T-cell (primary cell): ENCODE measurements around the gene NEIL3. TPM values are rescaled to one million over a fixed set of nuclear protein-coding genes. Genes with fewer than 3 reads are reported as not detected.

Experiments
- ATAC-seq, 4 experiments: fragments of 200-7000 bp in 3 of 4; fragments of 150-1000 bp in 1 of 4; cut with Tn5 transposase; replicated peaks in 1 of 4; 1 replicate in 3 of 4; 2 replicates in 1 of 4; pipeline ENCODE4 v1.10.0; 2021; ENCODE audit warnings: moderate library complexity in 3 of 4, mild to moderate bottlenecking in 2 of 4, moderate number of reproducible peaks in 1 of 4
- CTCF ChIA-PET, 2 donors: fragments of 300-600 bp; sonication (Branson Sonifier 250); formaldehyde crosslinking; loops; one replicate each; lab custom pipeline; 2022; ENCODE audit warnings: antibody characterized with exemption in 2 of 2; lab: Charles Lee
- POLR2A ChIA-PET, 2 donors: fragments of 300-600 bp; sonication (Branson Sonifier 250); formaldehyde crosslinking; loops; one replicate each; lab custom pipeline; 2022; ENCODE audit warnings: antibody characterized with exemption in 2 of 2; lab: Charles Lee
- DNase-seq, 35 experiments: peaks; one replicate each; pipeline versions ENCODE4 v3.0.0 to v3.0.0-alpha.2; 2013 to 2023
- H3K27ac ChIP-seq: one replicate; pipeline ENCODE4 v1.5.1; 2013; ENCODE audit warnings: low read length
- H3K27me3 ChIP-seq, 2 experiments: replicated peaks in 1 of 2; 1 replicate in 1 of 2; 2 replicates in 1 of 2; pipeline versions ENCODE4 v1.6.1 to v1.7.0; 2013; ENCODE audit warnings: low read length in 1 of 2, mixed read lengths in 1 of 2; ENCODE audit not compliant: control insufficient read depth in 2 of 2, insufficient read depth in 2 of 2; ENCODE audit errors: extremely low read depth in 1 of 2
- H3K36me3 ChIP-seq, 2 donors: 1 replicate in 1 of 2; 2 replicates in 1 of 2; pipeline versions ENCODE4 v1.6.1 to v1.7.0; 2013; ENCODE audit warnings: low read length in 1 of 2; ENCODE audit not compliant: control insufficient read depth in 2 of 2, insufficient read depth in 1 of 2; ENCODE audit errors: extremely low read depth in 1 of 2
- H3K4me1 ChIP-seq, 2 experiments: 1 replicate in 1 of 2; 2 replicates in 1 of 2; pipeline versions ENCODE4 v1.6.1 to v1.7.0; 2013; ENCODE audit warnings: low read length in 2 of 2, mixed read lengths in 1 of 2; ENCODE audit not compliant: insufficient read depth in 2 of 2, control insufficient read depth in 1 of 2; ENCODE audit errors: extremely low read depth in 1 of 2
- H3K4me3 ChIP-seq, 2 donors: 1 replicate in 1 of 2; 2 replicates in 1 of 2; pipeline versions ENCODE4 v1.5.1 to v1.7.0; 2013; ENCODE audit warnings: mild to moderate bottlenecking in 2 of 2, low read length in 1 of 2, moderate library complexity in 1 of 2; ENCODE audit not compliant: control insufficient read depth in 1 of 2; ENCODE audit errors: extremely low read depth in 1 of 2
- H3K9me3 ChIP-seq: 2 replicates; pipeline ENCODE4 v1.7.0; 2013
- H3K27ac Mint-ChIP-seq, 2 donors: one replicate each; pipeline ENCODE4 v1.8.0; 2020 to 2021; ENCODE audit warnings: mild to moderate bottlenecking in 2 of 2, mixed read lengths in 2 of 2
- H3K27me3 Mint-ChIP-seq, 2 donors: one replicate each; pipeline ENCODE4 v1.8.0; 2021 to 2022; ENCODE audit warnings: mixed read lengths in 2 of 2
- H3K36me3 Mint-ChIP-seq: one replicate; pipeline ENCODE4 v1.8.0; 2021; ENCODE audit warnings: mixed read lengths
- H3K4me1 Mint-ChIP-seq, 3 donors: one replicate each; pipeline ENCODE4 v1.8.0; 2020 to 2022; ENCODE audit warnings: mixed read lengths in 3 of 3, mild to moderate bottlenecking in 1 of 3
- H3K4me3 Mint-ChIP-seq, 3 donors: one replicate each; pipeline ENCODE4 v1.8.0; 2020 to 2022; ENCODE audit warnings: mild to moderate bottlenecking in 3 of 3, mixed read lengths in 3 of 3, moderate library complexity in 3 of 3
- H3K9me3 Mint-ChIP-seq, 3 donors: one replicate each; pipeline ENCODE4 v1.8.0; 2020 to 2022; ENCODE audit warnings: mixed read lengths in 3 of 3
- WGBS: methylation state at CpG from one replicate; pipeline ENCODE4 v1.1.5; 2013; ENCODE audit warnings: missing lambda C conversion rate; ENCODE audit not compliant: insufficient coverage; 5-methylcytosine and 5-hydroxymethylcytosine counted together
- total RNA-seq, 35 experiments: library from RNA in 6 of 35; stranded (reverse) in 6 of 35; fragments of 120-200 nt in 1 of 35; gene quantifications; one replicate each; pipeline versions ENCODE4 v1.2.1 to v1.2.4 and lab custom pipeline; 2013 to 2026

NEIL3 gene
- total RNA-seq, 5 donors from 2014 or later (not counting 1 experiment from before 2014, with no cell fraction given): 0.25 to 0.90 (median 0.44) TPM

DNA sequence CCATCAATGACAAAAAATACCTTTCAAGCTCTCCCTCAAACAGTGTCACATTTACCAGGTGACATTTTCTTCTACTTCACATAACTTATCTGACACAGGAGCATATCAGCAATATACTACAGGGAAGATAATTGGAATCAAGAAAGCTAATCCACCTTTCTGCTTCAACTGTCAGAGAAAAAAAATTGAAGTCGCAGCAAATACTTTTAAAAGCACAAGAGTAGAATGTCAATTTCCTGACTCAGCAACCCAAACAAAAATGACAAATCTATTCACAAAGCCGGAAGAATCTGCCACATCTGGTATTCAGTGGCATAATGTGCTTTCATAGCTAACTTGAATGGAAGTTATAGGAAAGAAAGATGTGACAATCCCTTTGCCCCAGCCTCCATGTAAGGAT lies 95.8 kb downstream of the NEIL3 start:
- CTCF ChIA-PET: no interaction called here
- H3K27ac ChIP-seq: no peak overlapping the region
- Mint-ChIP-seq H3K9me3 (no peaks in the 10 kb centered on the region), H3K27ac (no peak overlapping the region), H3K36me3 (no peaks in the 10 kb centered on the region), H3K4me1 (peaks cover 28 to 34% (median 28%) of the 10 kb centered on the region in 3 donors), H3K27me3 (no peaks in the 10 kb centered on the region), H3K4me3 (no peak overlapping the region)
- 80% methylated on average over 1 of the region's 2 CpGs for WGBS
- DNase-seq (no peak), ATAC-seq (no peak)
- H3K27me3 ChIP-seq: peaks cover 0 to 2% of the 10 kb centered on the region in 2 experiments
- no peaks in the 10 kb centered on the region for H3K36me3 ChIP-seq
- no peak overlapping the region for H3K4me3 ChIP-seq
- H3K4me1 ChIP-seq: peaks cover 23 to 24% of the 10 kb centered on the region in 2 experiments
- H3K9me3 ChIP-seq: no peaks in the 10 kb centered on the region
- POLR2A ChIA-PET: no interaction called here

DNA sequence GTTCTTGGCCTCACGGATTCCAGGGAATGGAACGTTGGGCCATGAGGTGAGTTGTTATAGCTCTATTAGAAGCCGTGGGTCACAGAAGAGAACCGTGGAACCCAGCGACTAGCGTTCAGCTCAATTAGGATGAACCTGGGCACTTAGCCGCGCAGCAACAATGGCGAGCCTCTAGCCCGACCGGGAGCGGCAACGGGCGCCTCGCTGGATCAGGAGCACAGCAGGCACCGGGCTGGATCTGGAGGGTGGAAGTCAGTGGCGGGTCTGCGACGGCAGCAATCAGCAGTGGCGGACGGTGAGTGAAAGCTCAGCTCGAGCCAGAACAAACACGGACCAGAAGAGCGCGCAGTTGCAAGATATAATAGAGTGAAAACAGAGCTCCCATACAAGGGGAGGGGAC lies 98.3 kb downstream of the NEIL3 start:
- CTCF ChIA-PET: no interaction called here
- Histone ChIP-seq H3K27ac (no peak overlapping the region), H3K27me3 (peaks cover 0 to 2% of the 10 kb centered on the region in 2 experiments), H3K4me3 (no peak overlapping the region), H3K4me1 (peaks cover under 1 to 5% of the 10 kb centered on the region in 2 experiments), H3K9me3 (no peaks in the 10 kb centered on the region), H3K36me3 (no peaks in the 10 kb centered on the region)
- WGBS: 94% methylated on average over 22 of the region's 25 CpGs
- ATAC-seq (no peak), DNase-seq (no peak)
- no peak overlapping the region for H3K27ac Mint-ChIP-seq
- H3K36me3 Mint-ChIP-seq: no peaks in the 10 kb centered on the region
- no peak overlapping the region for H3K4me3 Mint-ChIP-seq
- no peaks in the 10 kb centered on the region for H3K27me3 Mint-ChIP-seq
- H3K9me3 Mint-ChIP-seq: no peaks in the 10 kb centered on the region
- POLR2A ChIA-PET: no interaction called here
- peaks cover 9 to 11% (median 9%) of the 10 kb centered on the region in 3 donors for H3K4me1 Mint-ChIP-seq

DNA sequence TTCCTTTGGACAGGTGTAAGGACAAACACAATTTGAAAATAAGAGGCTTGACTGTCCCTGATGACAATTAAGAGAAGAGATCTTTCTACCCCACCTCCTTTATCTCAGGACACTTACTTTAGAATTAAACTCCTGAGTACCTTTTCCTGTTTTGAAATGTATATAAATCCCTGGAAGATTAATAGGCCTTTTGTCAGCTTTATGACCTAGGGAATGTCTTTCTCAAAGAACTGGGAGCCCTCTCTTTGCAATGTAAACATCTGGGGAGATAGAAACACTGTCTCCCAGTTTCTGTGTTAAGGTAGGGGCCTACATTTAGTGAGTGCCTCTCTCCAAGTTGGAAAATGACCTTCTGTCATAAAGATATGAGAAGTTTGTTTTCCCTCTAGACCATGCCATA lies 100.9 kb downstream of the NEIL3 start:
- Histone ChIP-seq H3K27ac (no peak overlapping the region), H3K36me3 (no peaks in the 10 kb centered on the region), H3K4me3 (no peak overlapping the region), H3K27me3 (no peaks in the 10 kb centered on the region), H3K9me3 (no peaks in the 10 kb centered on the region), H3K4me1 (no peaks in the 10 kb centered on the region)
- no peak for DNase-seq
- Mint-ChIP-seq H3K4me3 (no peak overlapping the region), H3K27ac (no peak overlapping the region), H3K27me3 (no peaks in the 10 kb centered on the region), H3K9me3 (no peaks in the 10 kb centered on the region), H3K36me3 (no peaks in the 10 kb centered on the region), H3K4me1 (no peaks in the 10 kb centered on the region)
- ATAC-seq: no peak
- POLR2A ChIA-PET: no interaction called here
- CTCF ChIA-PET: no interaction called here

DNA sequence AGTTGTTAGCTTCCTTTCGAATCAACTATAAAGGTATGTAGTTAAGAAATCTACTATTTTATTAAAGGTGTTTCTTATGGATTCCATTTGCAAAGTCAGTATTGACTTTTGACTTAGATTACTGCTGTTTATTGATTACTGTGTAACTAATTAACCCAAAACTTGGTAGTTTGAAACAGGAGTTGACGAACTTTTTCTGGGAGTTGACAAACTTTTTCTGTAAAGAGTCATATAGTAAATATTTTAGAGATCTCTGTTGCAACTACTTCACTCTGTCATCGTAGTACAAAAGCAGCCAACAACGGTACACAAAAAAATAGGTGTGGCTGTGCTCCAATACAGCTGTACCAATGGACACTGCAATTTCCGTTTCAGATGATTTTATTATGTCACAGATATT lies 102.3 kb downstream of the NEIL3 start:
- Histone ChIP-seq H3K27me3 (no peaks in the 10 kb centered on the region), H3K27ac (no peak overlapping the region), H3K9me3 (no peaks in the 10 kb centered on the region), H3K4me1 (no peaks in the 10 kb centered on the region), H3K36me3 (no peaks in the 10 kb centered on the region), H3K4me3 (no peak overlapping the region)
- no peaks in the 10 kb centered on the region for H3K9me3 Mint-ChIP-seq
- no peaks in the 10 kb centered on the region for H3K27me3 Mint-ChIP-seq
- no CpG with 5 or more reads among the region's 5 CpGs for WGBS
- H3K4me1 Mint-ChIP-seq: no peaks in the 10 kb centered on the region
- CTCF ChIA-PET: no interaction called here
- no peak overlapping the region for H3K4me3 Mint-ChIP-seq
- no peak for DNase-seq
- H3K36me3 Mint-ChIP-seq: no peaks in the 10 kb centered on the region
- no peak for ATAC-seq
- no peak overlapping the region for H3K27ac Mint-ChIP-seq
- POLR2A ChIA-PET: no interaction called here

Other genes starting within 250 kb of the NEIL3 start
- gene AGA, start 132.6 kb downstream of the NEIL3 start, total RNA-seq: 10 to 100 TPM; 19.7 to 28.2 (median 25.5) TPM